OCI-LY3 (cell line): ENCODE results near the gene LRRC4C.

Experiments used
- EZH2phosphoT487 ChIP-seq: fragments of 200-600 bp; shearing (Covaris generic); IDR thresholded peaks from 2 replicates; pipeline ENCODE4 v1.6.1; 2018; ENCODE audit warnings: antibody characterized with exemption, mixed run types, low read depth
- TF ChIP-seq, protein P1 (sequence below): fragments of 200-600, 300-600 bp; sonication (generic); IDR thresholded peaks from 2 replicates; pipeline ENCODE4 v1.5.1; 2014; ENCODE audit warnings: antibody characterized with exemption, low read length, low read depth

DNA sequence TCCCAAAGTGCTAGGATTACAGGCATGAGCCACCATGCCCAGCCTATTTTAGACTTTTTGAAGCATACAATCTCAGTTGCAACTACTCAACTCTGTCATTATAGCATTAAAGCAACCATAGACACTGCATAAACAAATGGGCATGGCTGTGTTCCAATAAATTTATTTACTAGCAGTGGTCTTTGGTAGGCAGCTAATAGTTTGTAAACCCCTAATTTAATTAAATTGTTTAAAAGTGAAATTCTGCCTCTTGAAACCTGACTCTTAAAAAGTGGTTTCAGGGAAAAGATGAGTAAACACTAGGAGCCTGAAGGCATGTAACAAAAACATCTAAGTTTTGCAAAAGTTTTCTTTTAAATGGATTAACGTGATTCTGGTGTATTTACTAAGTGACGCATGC lies 1364.5 kb downstream of the LRRC4C start:
- TF ChIP-seq, protein P1, sequence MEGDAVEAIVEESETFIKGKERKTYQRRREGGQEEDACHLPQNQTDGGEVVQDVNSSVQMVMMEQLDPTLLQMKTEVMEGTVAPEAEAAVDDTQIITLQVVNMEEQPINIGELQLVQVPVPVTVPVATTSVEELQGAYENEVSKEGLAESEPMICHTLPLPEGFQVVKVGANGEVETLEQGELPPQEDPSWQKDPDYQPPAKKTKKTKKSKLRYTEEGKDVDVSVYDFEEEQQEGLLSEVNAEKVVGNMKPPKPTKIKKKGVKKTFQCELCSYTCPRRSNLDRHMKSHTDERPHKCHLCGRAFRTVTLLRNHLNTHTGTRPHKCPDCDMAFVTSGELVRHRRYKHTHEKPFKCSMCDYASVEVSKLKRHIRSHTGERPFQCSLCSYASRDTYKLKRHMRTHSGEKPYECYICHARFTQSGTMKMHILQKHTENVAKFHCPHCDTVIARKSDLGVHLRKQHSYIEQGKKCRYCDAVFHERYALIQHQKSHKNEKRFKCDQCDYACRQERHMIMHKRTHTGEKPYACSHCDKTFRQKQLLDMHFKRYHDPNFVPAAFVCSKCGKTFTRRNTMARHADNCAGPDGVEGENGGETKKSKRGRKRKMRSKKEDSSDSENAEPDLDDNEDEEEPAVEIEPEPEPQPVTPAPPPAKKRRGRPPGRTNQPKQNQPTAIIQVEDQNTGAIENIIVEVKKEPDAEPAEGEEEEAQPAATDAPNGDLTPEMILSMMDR, result no peak
- no peak for TF ChIP-seq EZH2phosphoT487
